Measurements from ENCODE around the gene DEPP1.
"Not testable (repeated sequence)": the region's sequence is repeated elsewhere in the genome, so short reads cannot be mapped to it uniquely, and the experiment has no call there.

Gene DEPP1, protein sequence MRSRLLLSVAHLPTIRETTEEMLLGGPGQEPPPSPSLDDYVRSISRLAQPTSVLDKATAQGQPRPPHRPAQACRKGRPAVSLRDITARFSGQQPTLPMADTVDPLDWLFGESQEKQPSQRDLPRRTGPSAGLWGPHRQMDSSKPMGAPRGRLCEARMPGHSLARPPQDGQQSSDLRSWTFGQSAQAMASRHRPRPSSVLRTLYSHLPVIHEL

DNA sequence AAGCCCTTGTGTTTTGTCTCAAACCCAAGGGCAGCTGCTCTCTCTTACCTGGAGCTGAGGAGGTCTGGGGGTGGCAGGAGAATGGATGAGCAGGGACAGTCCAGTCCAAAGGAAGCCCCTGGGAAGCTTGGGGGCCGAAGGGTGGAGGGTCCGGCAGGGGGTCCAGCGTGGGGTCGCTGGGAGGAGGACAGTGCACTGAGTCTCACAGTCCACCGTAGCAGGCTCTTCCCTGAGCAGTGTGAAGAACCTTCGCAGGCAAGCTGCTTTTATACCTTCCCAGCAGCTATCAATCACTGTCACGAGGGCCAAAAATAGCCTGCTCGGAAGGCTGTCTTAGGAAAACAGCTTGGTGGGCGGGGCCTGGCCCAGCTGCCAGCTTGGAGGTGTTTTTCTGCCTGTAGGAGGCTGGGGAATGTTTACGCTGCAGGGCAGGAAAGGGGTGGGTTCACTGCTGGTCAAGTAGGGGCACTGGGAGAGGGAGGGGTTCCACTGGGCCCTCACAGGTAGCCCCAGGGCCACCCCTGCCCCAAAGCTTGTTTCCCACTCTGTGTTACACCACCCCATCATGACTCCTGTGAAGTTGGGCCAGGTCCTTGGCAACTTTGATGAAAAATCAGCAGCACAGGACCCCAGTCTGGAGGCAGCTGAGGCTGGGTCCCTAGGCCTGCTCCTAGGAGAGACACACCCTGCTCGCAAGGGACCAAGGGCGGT is at the start of gene DEPP1:
TSS of gene DEPP1 (minus strand) at position 240 of the 711 bp plus-strand sequence. CDS start 779 bp downstream, outside the sequence.
- no peaks in the 10 kb centered on the region for H3K9me3 ChIP-seq (ENCODE audit: control insufficient read depth, insufficient read depth, low read length)
- H3K36me3 ChIP-seq (ENCODE audit: control insufficient read depth, low read length): no peaks in the 10 kb centered on the region
- peaks cover 19% of the 10 kb centered on the region for H3K27me3 ChIP-seq (ENCODE audit: control insufficient read depth, low read length)
- H3K4me1 ChIP-seq (ENCODE audit: control insufficient read depth, low read length): peaks cover 28% of the 10 kb centered on the region
- H3K27ac ChIP-seq (ENCODE audit: low read depth, low read length): no peak within 1 kb of the TSS
- H3K9me2 ChIP-seq (replicated peaks; ENCODE audit: control insufficient read depth, low read length): no peaks in the 10 kb centered on the region
- no peaks in the 10 kb centered on the region for H3K79me2 ChIP-seq (ENCODE audit: control insufficient read depth, low read length)
- H3F3A ChIP-seq (ENCODE audit: control insufficient read depth, insufficient read depth): no peaks in the 10 kb centered on the region
- no peaks in the 10 kb centered on the region for H4K20me1 ChIP-seq (ENCODE audit: control insufficient read depth, insufficient read depth, low read depth, low read length)
- peak within 1 kb of the TSS; percentile 35 for H3K4me2 ChIP-seq (ENCODE audit: low read length)
- H3K4me3 ChIP-seq (ENCODE audit: low read length): no peak within 1 kb of the TSS
- TF ChIP-seq, protein P1, sequence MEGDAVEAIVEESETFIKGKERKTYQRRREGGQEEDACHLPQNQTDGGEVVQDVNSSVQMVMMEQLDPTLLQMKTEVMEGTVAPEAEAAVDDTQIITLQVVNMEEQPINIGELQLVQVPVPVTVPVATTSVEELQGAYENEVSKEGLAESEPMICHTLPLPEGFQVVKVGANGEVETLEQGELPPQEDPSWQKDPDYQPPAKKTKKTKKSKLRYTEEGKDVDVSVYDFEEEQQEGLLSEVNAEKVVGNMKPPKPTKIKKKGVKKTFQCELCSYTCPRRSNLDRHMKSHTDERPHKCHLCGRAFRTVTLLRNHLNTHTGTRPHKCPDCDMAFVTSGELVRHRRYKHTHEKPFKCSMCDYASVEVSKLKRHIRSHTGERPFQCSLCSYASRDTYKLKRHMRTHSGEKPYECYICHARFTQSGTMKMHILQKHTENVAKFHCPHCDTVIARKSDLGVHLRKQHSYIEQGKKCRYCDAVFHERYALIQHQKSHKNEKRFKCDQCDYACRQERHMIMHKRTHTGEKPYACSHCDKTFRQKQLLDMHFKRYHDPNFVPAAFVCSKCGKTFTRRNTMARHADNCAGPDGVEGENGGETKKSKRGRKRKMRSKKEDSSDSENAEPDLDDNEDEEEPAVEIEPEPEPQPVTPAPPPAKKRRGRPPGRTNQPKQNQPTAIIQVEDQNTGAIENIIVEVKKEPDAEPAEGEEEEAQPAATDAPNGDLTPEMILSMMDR (IDR thresholded peaks at IDR 0.05; ENCODE audit: low read depth, low read length, poor library complexity, severe bottlenecking): no peak
- no peak for TF ChIP-seq EZH2phosphoT487 (IDR thresholded peaks at IDR 0.05; ENCODE audit: borderline replicate concordance, low read length)

DNA sequence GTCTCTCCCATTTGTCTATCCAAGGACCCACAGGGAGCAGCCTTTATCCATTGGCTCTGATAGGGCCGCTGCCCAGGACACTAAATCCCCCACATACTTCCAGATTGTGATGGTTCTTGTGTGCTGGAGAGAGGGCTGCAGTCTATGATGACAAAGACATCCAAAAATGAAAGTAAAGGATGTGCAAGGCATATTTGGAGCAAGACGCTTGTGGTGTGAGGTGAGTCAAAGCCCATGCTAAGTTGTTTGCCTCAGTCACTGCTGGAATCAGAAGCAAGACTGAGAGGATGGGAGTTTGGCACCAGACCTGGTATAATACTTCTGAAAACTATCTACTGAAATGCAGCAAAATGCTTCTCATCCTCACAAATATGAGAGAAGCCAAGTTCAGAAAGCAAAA is 44.8 kb upstream of the DEPP1 start:
- Histone ChIP-seq H3K36me3 (ENCODE audit: control insufficient read depth, low read length) (no peaks in the 10 kb centered on the region), H3K79me2 (ENCODE audit: control insufficient read depth, low read length) (no peaks in the 10 kb centered on the region), H3K27me3 (ENCODE audit: control insufficient read depth, low read length) (no peaks in the 10 kb centered on the region), H4K20me1 (ENCODE audit: control insufficient read depth, insufficient read depth, low read depth, low read length) (no peaks in the 10 kb centered on the region), H3K27ac (ENCODE audit: low read depth, low read length) (no peak overlapping the region), H3F3A (ENCODE audit: control insufficient read depth, insufficient read depth) (no peaks in the 10 kb centered on the region), H3K4me1 (ENCODE audit: control insufficient read depth, low read length) (no peaks in the 10 kb centered on the region), H3K9me3 (ENCODE audit: control insufficient read depth, insufficient read depth, low read length) (no peaks in the 10 kb centered on the region), H3K4me2 (ENCODE audit: low read length) (no peak overlapping the region), H3K4me3 (ENCODE audit: low read length) (no peak overlapping the region), H3K9me2 (replicated peaks; ENCODE audit: control insufficient read depth, low read length) (no peaks in the 10 kb centered on the region)
- no peak for TF ChIP-seq EZH2phosphoT487 (IDR thresholded peaks at IDR 0.05; ENCODE audit: borderline replicate concordance, low read length)
- TF ChIP-seq, protein P1 (IDR thresholded peaks at IDR 0.05; ENCODE audit: low read depth, low read length, poor library complexity, severe bottlenecking): no peak

DNA sequence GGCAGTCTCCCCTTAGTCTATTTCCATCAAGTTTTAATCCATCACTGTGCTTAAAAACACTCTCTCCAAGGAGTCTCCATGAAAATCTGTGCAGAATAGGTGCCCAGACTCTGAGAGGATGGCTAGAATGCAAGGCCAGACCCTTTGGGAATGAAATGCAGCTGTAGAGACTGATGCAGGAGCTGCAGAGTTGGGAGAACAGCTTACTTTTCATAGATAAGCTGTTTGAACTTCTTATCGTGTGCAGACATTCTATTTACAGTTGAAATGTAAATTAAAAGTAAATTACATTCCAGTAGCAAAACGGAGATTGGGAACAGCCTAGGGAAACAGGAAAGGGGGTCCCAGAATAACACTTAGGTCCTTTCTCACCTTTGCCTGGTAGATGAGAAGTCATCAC is 37.0 kb upstream of the DEPP1 start:
- no peak overlapping the region for H3K27ac ChIP-seq (ENCODE audit: low read depth, low read length)
- H3K4me3 ChIP-seq (ENCODE audit: low read length): no peak overlapping the region
- H4K20me1 ChIP-seq (ENCODE audit: control insufficient read depth, insufficient read depth, low read depth, low read length): no peaks in the 10 kb centered on the region
- no peak for TF ChIP-seq EZH2phosphoT487 (IDR thresholded peaks at IDR 0.05; ENCODE audit: borderline replicate concordance, low read length)
- TF ChIP-seq, protein P1 (IDR thresholded peaks at IDR 0.05; ENCODE audit: low read depth, low read length, poor library complexity, severe bottlenecking): no peak
- peaks cover 4% of the 10 kb centered on the region; the same call in 1 of the 2 replicates for H3K27me3 ChIP-seq (ENCODE audit: control insufficient read depth, low read length)
- H3K79me2 ChIP-seq (ENCODE audit: control insufficient read depth, low read length): no peaks in the 10 kb centered on the region
- H3K36me3 ChIP-seq (ENCODE audit: control insufficient read depth, low read length): no peaks in the 10 kb centered on the region
- H3K4me2 ChIP-seq (ENCODE audit: low read length): no peak overlapping the region
- no peaks in the 10 kb centered on the region for H3K9me3 ChIP-seq (ENCODE audit: control insufficient read depth, insufficient read depth, low read length)
- no peaks in the 10 kb centered on the region for H3F3A ChIP-seq (ENCODE audit: control insufficient read depth, insufficient read depth)
- no peaks in the 10 kb centered on the region for H3K4me1 ChIP-seq (ENCODE audit: control insufficient read depth, low read length)
- H3K9me2 ChIP-seq (replicated peaks; ENCODE audit: control insufficient read depth, low read length): no peaks in the 10 kb centered on the region

DNA sequence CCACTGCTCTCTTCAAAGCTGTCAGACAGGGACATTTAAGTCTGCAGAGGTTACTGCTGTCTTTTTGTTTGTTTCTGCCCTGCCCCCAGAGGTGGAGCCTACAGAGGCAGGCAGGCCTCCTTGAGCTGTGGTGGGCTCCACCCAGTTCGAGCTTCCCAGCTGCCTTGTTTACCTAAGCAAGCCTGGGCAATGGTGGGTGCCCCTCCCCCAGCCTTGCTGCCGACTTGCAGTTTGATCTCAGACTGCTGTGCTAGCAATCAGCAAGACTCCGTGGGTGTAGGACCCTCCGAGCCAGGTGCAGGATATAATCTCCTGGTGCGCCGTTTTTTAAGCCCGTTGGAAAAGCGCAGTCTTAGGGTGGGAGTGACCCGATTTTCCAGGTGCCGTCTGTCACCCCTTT is 35.9 kb upstream of the DEPP1 start:
- not testable (repeated sequence) for H3K4me1 ChIP-seq (ENCODE audit: control insufficient read depth, low read length); H3F3A ChIP-seq (ENCODE audit: control insufficient read depth, insufficient read depth); H3K4me2 ChIP-seq (ENCODE audit: low read length); H3K4me3 ChIP-seq (ENCODE audit: low read length); H3K27me3 ChIP-seq (ENCODE audit: control insufficient read depth, low read length); H3K79me2 ChIP-seq (ENCODE audit: control insufficient read depth, low read length); H3K9me3 ChIP-seq (ENCODE audit: control insufficient read depth, insufficient read depth, low read length); H3K27ac ChIP-seq (ENCODE audit: low read depth, low read length); H4K20me1 ChIP-seq (ENCODE audit: control insufficient read depth, insufficient read depth, low read depth, low read length); H3K9me2 ChIP-seq (replicated peaks; ENCODE audit: control insufficient read depth, low read length); H3K36me3 ChIP-seq (ENCODE audit: control insufficient read depth, low read length)
